GM12874 (cell line): ENCODE measurements around the gene YBEY.

Experiments
- TF ChIP-seq, protein P1 (sequence below): IDR thresholded peaks from 2 replicates; pipeline ENCODE4 v1.5.1; 2011; ENCODE audit warnings: low read depth, mild to moderate bottlenecking, control low read depth, low read length, moderate library complexity; ENCODE audit not compliant: insufficient read depth

YBEY gene

DNA sequence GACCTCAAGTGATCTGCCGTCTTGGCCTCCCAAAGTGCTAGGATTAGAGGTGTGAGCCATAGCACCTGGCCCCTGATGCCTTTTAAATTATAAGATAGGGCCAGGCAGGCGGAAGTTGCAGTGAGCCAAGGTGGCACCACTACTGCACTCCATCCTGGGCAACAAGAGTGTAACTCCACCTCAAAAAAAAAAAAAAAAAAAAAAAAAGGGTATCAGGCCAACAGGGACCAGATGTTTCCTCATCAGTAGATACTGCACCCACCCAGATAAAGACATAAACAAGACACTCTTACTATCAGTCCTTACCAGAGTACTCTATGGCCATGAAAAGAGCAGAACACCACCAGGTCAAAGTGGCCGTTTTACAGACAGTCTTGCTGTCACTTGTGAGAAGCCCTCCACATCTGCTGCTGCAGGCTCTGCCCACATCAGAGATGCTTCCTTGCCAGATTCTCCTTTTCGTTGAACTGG lies 34.2 kb downstream of the YBEY start:
- TF ChIP-seq, protein P1, sequence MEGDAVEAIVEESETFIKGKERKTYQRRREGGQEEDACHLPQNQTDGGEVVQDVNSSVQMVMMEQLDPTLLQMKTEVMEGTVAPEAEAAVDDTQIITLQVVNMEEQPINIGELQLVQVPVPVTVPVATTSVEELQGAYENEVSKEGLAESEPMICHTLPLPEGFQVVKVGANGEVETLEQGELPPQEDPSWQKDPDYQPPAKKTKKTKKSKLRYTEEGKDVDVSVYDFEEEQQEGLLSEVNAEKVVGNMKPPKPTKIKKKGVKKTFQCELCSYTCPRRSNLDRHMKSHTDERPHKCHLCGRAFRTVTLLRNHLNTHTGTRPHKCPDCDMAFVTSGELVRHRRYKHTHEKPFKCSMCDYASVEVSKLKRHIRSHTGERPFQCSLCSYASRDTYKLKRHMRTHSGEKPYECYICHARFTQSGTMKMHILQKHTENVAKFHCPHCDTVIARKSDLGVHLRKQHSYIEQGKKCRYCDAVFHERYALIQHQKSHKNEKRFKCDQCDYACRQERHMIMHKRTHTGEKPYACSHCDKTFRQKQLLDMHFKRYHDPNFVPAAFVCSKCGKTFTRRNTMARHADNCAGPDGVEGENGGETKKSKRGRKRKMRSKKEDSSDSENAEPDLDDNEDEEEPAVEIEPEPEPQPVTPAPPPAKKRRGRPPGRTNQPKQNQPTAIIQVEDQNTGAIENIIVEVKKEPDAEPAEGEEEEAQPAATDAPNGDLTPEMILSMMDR: no peak

DNA sequence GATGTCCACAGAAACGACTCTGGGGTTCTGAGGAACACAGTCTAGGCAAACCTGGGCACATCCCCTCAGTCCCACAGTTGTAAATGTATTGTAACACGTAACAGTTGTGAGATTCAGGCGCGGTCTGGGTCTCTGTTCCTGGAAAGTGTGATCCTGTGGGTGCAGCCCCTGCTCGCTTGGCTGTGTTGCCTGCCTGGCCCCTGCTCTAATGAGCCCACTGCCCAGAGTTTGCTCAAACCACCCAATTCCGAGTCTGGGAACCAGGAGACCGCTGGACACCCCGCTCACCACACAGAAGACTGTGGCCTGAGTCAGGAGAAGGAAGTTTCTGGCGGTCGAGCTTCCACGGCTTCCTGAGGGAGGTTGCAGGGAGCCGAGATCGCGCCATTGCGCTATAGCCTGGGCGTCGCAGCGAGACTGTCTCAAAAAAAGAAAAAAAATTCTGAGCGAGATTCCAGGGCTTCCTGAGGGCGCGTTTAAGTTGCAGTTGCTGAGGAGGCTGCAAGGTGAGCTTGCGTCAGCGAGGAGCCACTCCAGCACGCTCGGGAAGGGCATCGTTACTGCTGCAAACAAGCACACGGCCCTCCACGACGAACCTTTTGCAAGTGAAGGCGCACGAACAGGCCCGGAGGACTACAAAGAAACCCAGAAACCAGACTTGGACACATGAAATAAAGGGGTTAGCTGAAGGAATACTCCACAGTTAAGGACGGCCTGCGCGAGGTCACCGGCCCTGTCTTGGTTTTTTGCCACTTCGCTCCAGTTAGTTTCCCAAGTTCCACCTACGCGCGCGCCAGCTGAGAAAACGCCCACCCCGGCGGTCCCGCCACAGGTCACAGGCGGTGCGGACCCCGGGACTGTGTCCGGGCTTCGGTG lies 36.4 kb downstream of the YBEY start:
- TF ChIP-seq, protein P1: no peak

DNA sequence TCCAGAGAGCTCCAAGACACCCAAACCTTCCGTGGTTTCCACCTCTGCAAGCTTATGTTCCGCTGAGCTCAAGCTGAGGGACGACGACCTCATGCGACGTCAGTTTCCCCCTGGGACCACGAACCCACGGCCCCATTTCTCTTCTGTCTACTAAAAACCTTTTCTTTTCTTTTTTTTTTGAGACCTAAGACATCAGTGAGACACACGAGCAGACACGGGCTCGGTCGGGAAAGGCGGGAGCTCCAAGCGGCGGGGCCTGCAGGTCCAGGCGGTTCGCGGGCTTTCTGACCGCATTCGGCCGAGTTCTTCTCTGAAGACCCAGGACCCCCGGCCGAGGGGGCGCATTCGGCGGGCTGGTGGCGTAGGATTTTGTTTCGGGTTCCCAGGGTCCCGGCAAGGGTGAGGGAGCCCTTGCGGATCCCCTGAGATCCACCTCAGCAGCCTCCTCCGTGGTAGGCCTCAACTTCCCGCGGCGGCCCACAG lies 37.1 kb downstream of the YBEY start:
- TF ChIP-seq, protein P1: no peak

DNA sequence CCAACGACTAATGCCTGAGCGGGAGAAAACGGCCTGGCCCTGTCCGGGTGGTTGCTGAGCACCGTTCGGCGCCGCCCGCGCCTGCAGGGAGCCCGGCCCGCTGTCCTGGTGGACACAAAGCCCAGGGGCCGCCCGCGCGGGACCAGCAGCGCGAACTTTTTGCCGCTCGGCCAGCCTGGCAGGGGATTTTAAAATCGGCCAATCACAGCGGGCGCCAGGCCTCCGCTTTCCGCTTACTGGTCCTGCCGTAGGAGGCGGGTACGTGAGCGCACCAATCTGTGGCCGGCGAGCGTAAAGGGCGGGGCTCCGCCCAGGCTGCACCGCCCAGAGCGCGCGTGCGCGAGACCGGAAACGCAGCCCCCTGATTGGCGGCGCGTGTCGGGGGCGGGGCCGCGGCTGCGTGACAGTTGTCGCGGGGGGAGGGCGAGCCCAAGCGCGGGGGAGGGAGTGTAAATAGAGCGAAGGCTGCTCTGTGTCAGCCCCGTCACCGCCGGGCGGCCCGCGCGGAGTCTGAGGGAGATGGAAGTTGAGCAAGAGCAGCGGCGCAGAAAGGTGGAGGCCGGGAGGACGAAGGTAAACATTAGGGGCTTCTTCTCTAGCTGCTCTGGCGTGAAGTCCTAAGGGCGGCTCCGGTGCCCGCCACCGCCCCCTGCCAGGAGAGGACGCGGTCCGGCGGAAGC lies 37.7 kb downstream of the YBEY start, which contains the start of the genes C21orf58 and PCNT:
TSS of gene C21orf58 (minus strand) at position 161 of the 680 bp plus-strand sequence. CDS start 1,132 bp downstream, outside the sequence.
TSS of gene PCNT (plus strand) at position 447 of the 680 bp plus-strand sequence. CDS start at position 520, 73 bp downstream.
- TF ChIP-seq, protein P1: no peak

DNA sequence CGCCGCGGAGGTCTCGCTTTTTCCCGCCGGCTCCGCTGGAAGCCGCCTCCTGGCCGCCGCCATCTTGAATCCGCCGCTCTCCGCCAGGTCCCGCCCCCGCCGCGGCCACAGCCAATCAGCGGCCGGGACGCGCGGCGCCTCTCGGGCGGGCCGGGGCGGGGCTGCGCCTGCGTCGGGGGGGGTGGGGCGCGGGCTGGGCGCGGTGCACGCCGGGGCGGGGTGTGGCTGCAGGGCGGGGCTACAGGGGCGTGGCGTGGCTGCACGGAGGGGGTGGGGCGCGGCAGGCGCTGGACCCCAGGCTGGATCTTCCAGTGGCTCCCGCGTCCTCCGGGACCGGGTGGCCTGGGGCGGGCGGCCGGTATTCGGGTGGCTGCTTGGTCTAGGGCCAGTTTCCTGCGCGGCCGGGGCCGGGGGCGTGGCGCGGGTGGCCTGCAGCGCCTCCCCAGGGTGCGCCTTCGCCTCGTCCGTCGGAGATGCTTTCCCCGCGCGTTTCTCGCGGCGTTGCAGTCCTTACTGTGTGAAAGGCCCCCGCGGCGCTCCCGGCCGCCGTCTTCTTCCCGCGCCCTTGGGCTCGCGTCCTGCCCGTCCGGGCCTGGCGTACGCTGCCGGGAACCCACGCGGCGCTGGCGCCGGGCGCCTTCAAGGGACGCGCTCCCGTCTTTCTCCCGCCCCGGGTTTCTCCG lies 38.4 kb downstream of the YBEY start:
- TF ChIP-seq, protein P1: peak; percentile 35; the same call in 1 of the 2 replicates

DNA sequence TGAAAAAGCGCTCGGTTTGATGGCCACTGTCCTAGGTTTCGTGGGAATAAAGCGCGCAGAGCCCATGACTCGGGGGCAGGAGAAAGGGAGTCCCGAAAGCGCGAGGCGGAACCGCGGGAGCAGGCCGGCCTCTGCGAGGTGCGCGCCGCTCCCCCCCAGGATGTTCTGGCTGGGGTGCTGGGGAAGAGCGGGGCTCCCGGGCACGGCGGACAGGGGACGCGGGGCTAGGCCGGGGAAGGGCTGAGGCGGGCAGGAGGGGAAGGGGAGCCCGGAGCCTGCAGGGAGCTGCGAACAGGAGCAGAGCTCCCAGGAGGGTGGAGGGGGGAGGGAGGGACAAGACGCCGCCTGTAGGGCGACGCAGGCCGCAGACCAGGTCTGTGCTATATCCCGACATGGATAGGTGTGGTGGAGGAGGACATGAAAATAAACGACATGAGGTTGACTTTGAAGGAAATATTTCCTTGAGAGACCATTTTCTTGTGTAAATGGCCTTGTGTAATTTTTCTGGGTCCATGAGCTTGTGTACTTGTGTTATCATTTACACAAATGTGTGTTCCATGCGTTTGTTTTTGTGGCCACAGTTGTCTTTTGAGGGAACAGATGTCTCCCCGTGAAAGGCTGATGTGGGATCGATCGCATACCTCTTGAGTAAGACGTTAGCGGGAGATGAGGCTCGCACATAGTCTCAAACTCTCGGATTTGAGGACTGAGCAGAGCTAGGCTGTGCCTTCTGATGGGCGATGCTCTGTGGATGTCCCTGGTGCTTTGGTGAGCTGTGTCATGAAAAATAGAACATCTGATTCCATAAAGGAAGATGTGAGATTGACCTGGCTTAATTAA lies 39.2 kb downstream of the YBEY start:
- TF ChIP-seq, protein P1: peak; percentile 21; the same call in 1 of the 2 replicates
